Hepatocyte (in vitro differentiated cells): ENCODE results near the gene OBSL1. TPM values are rescaled to one million over a fixed set of nuclear protein-coding genes. Genes with fewer than 3 reads are reported as not detected.

ENCODE experiments used
- DNase-seq: peaks from one replicate; pipeline ENCODE4 v3.0.0-alpha.2; 2016; ENCODE audit warnings: low spot score
- H2AFZ ChIP-seq: fragments of 200-600 bp; sonication (generic); 2 replicates; pipeline ENCODE4 v1.6.0; 2016; ENCODE audit warnings: antibody characterized with exemption, mild to moderate bottlenecking
- H3K27ac ChIP-seq: fragments of 200-600 bp; sonication (generic); 2 replicates; pipeline ENCODE4 v1.5.1; 2016; ENCODE audit warnings: mild to moderate bottlenecking
- H3K27me3 ChIP-seq: fragments of 200-600 bp; sonication (generic); 2 replicates; pipeline ENCODE4 v1.6.1; 2016
- H3K36me3 ChIP-seq: fragments of 200-600 bp; sonication (generic); replicated peaks from 2 replicates; pipeline ENCODE4 v1.5.1; 2016; ENCODE audit warnings: low read depth; ENCODE audit not compliant: insufficient read depth
- H3K4me1 ChIP-seq: fragments of 200-600 bp; sonication (generic); 2 replicates; pipeline ENCODE4 v1.5.1; 2016; ENCODE audit warnings: mild to moderate bottlenecking, moderate library complexity; ENCODE audit not compliant: insufficient read depth
- H3K4me2 ChIP-seq: fragments of 200-600 bp; sonication (generic); 2 replicates; pipeline ENCODE4 v1.6.0; 2016
- H3K4me3 ChIP-seq: fragments of 200-600 bp; sonication (generic); 2 replicates; pipeline ENCODE4 v1.5.1; 2016; ENCODE audit warnings: mild to moderate bottlenecking
- H3K79me2 ChIP-seq: fragments of 200-600 bp; sonication (generic); 2 replicates; pipeline ENCODE4 v1.6.0; 2017; ENCODE audit warnings: mild to moderate bottlenecking
- H3K9me2 ChIP-seq: fragments of 200-600 bp; sonication (generic); replicated peaks from 2 replicates; pipeline ENCODE4 v1.6.0; 2017; ENCODE audit warnings: mild to moderate bottlenecking; ENCODE audit not compliant: insufficient read depth
- H3K9me3 ChIP-seq: fragments of 200-600 bp; sonication (generic); 2 replicates; pipeline ENCODE4 v1.5.1; 2016; ENCODE audit warnings: low read depth, mild to moderate bottlenecking
- H4K20me1 ChIP-seq: fragments of 200-600 bp; sonication (generic); 2 replicates; pipeline ENCODE4 v1.6.0; 2016; ENCODE audit warnings: mild to moderate bottlenecking; ENCODE audit not compliant: insufficient read depth, poor library complexity, severe bottlenecking
- EZH2 ChIP-seq: fragments of 200-600 bp; sonication (generic); IDR thresholded peaks from 2 replicates; pipeline ENCODE4 v1.6.1; 2016; ENCODE audit warnings: antibody characterized with exemption, mild to moderate bottlenecking, borderline replicate concordance
- EZH2phosphoT487 ChIP-seq: fragments of 200-600 bp; sonication (generic); IDR thresholded peaks from one replicate; pipeline ENCODE4 v1.6.1; 2018; ENCODE audit warnings: antibody characterized with exemption, mild to moderate bottlenecking, low read depth, moderate library complexity; ENCODE audit not compliant: unreplicated experiment, severe bottlenecking
- WGBS: methylation state at CpG from one replicate; pipeline ENCODE4 v1.1.6; 2016; ENCODE audit warnings: low lambda C conversion rate; ENCODE audit errors: missing lambda C conversion rate; 5-methylcytosine and 5-hydroxymethylcytosine counted together
- polyA plus RNA-seq: library from polyadenylated mRNA; unstranded; fragments of >200 nt; fragmentation: Nextera tagmentation; extraction: Ambion mirVana; gene quantifications from 2 replicates; pipeline ENCODE4 v1.2.1, GENCODE V29; 2016
- total RNA-seq: library from RNA; depleted of rRNA; stranded (reverse); fragments of >200 nt; gene quantifications from 2 replicates; pipeline ENCODE4 v1.2.3, GENCODE V29; 2014
- TF ChIP-seq, protein P1 (sequence below): fragments of 200-600 bp; sonication (generic); IDR thresholded peaks from 2 replicates; pipeline ENCODE4 v1.5.1; 2016; ENCODE audit warnings: antibody characterized with exemption, mild to moderate bottlenecking; ENCODE audit not compliant: poor library complexity

Gene OBSL1
- total and polyA plus RNA-seq, 2 experiments from 2014 or later, result 61.0 to 84.6 TPM

DNA sequence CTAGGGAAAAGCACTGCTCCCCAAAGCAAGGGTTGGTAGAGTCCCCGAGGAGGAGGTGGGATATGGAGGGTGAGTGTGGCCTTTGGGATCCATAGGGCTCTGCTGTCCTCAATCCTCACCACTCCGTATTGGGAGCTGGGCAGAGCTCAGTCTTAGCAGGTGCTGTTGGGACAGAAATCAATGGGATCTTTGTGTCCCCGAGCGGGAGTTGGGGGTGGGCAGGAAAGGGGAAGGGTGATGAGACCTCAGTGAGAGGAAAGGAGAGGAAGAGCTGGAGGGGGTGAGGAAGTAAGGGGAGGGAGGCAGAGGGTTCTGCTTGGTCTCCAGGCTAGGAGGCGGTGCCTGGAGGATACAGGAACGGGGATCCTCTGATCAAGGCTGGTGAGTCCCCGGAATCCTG lies 54.5 kb downstream of the OBSL1 start:
- H3K4me3 ChIP-seq, result no peak overlapping the region
- no peaks in the 10 kb centered on the region for H4K20me1 ChIP-seq

DNA sequence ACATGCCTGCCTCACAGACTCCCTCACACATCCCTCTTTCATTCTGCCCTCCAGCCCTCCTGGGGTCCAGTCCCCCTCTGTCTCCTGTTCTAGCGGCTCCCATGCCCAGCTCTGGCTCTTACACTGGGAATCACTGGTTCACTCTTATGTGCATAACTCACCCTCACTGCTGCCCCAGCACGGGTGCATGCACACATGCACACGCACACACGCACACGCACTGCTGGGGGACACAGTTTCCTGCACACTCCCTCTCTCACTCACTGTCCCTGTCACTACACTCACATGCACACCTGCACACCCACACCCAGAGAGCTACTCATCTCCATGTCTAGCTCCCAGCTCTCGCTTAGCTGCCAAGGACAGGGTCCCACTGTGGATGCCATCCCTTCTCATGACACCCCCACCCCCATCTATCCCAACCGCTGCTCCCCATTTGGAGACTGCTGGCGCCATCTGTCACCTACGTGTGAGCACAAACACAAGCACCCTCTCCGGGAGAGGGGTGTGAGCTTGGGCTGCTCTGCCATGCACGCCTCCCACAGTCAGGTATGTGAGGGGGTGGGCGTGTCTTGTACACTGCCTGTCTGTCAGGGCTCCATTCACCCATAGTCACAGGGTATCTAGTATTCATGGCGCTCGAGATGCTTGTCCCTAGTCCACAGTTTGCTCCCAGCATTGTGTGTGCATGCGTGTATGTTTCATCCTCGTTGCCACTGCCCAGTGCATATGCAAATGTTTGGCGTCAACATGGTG lies 55.3 kb downstream of the OBSL1 start:
- Histone ChIP-seq H3K4me1 (peaks cover 10% of the 10 kb centered on the region), H2AFZ (no peak overlapping the region), H3K79me2 (no peaks in the 10 kb centered on the region), H3K27ac (no peak overlapping the region), H3K4me3 (no peak overlapping the region), H3K27me3 (peaks cover 69% of the 10 kb centered on the region), H4K20me1 (no peaks in the 10 kb centered on the region), H3K9me2 (no peaks in the 10 kb centered on the region), H3K9me3 (no peaks in the 10 kb centered on the region), H3K36me3 (no peaks in the 10 kb centered on the region), H3K4me2 (no peak overlapping the region)
- no peak for TF ChIP-seq EZH2
- TF ChIP-seq, protein P1, sequence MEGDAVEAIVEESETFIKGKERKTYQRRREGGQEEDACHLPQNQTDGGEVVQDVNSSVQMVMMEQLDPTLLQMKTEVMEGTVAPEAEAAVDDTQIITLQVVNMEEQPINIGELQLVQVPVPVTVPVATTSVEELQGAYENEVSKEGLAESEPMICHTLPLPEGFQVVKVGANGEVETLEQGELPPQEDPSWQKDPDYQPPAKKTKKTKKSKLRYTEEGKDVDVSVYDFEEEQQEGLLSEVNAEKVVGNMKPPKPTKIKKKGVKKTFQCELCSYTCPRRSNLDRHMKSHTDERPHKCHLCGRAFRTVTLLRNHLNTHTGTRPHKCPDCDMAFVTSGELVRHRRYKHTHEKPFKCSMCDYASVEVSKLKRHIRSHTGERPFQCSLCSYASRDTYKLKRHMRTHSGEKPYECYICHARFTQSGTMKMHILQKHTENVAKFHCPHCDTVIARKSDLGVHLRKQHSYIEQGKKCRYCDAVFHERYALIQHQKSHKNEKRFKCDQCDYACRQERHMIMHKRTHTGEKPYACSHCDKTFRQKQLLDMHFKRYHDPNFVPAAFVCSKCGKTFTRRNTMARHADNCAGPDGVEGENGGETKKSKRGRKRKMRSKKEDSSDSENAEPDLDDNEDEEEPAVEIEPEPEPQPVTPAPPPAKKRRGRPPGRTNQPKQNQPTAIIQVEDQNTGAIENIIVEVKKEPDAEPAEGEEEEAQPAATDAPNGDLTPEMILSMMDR, result no peak
- no peak for TF ChIP-seq EZH2phosphoT487
- 84% methylated on average over 17 of the region's 17 CpGs for WGBS
- DNase-seq, result no peak

More for the DNA sequence above, 54.5 kb downstream of the OBSL1 start:
- H3K4me1 ChIP-seq, result peaks cover 18% of the 10 kb centered on the region
- TF ChIP-seq EZH2 (no peak), EZH2phosphoT487 (no peak)
- TF ChIP-seq, protein P1, result no peak
- no peak overlapping the region for H3K4me2 ChIP-seq
- H3K36me3 ChIP-seq, result no peaks in the 10 kb centered on the region
- H3K79me2 ChIP-seq, result no peaks in the 10 kb centered on the region
- H3K9me3 ChIP-seq, result no peaks in the 10 kb centered on the region
- no peaks in the 10 kb centered on the region for H3K9me2 ChIP-seq
- DNase-seq, result no peak
- peaks cover 72% of the 10 kb centered on the region for H3K27me3 ChIP-seq
- H2AFZ ChIP-seq, result no peak overlapping the region
- H3K27ac ChIP-seq, result no peak overlapping the region
- 84% methylated on average over 6 of the region's 7 CpGs for WGBS

DNA sequence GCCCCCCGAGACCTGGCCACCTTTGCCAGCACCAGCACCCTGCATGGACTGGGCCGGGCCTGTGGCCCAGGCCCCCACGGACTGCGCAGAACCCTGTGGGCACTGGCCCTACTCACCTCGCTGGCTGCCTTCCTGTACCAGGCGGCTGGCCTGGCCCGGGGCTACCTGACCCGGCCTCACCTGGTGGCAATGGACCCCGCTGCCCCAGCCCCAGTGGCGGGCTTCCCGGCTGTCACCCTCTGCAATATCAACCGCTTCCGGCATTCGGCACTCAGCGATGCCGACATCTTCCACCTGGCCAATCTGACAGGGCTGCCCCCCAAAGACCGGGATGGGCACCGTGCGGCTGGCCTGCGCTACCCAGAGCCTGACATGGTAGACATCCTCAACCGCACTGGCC lies 56.5 kb downstream of the OBSL1 start:
- TF ChIP-seq EZH2phosphoT487 (no peak), EZH2 (no peak)
- TF ChIP-seq, protein P1, result no peak
- H3K9me3 ChIP-seq, result no peaks in the 10 kb centered on the region
- no peak overlapping the region for H2AFZ ChIP-seq
- H3K36me3 ChIP-seq, result no peaks in the 10 kb centered on the region
- DNase-seq, result no peak
- H3K4me3 ChIP-seq, result no peak overlapping the region
- H3K27ac ChIP-seq, result no peak overlapping the region
- 90% methylated on average over 20 of the region's 21 CpGs for whole genome bisulfite sequencing
- H4K20me1 ChIP-seq, result no peaks in the 10 kb centered on the region
- peaks cover 61% of the 10 kb centered on the region for H3K27me3 ChIP-seq
- no peaks in the 10 kb centered on the region for H3K9me2 ChIP-seq
- H3K4me2 ChIP-seq, result no peak overlapping the region
- H3K79me2 ChIP-seq, result no peaks in the 10 kb centered on the region
- H3K4me1 ChIP-seq, result peaks cover 21% of the 10 kb centered on the region
